ENCODE results near the gene LRRTM2. TPM values are rescaled to one million over a fixed set of nuclear protein-coding genes. Genes with fewer than 3 reads are reported as not detected.
"Not testable (repeated sequence)": the region's sequence is repeated elsewhere in the genome, so short reads cannot be mapped to it uniquely, and the experiment has no call there.

The LRRTM2 gene
- total RNA-seq = not detected

- ChIA-PET CTCF (interaction anchor here (1.5 kb wide), 1 partner anchor 11 kb away, joined by 3 read pairs; no protein-coding TSS in a partner anchor), POLR2A (no interaction called here)
- DNase-seq = no peak
- no peaks in the 10 kb centered on the region for H3K9me3 Mint-ChIP-seq
- H3K4me1 Mint-ChIP-seq = peaks cover 6% of the 10 kb centered on the region
- H3K4me3 Mint-ChIP-seq = no peak within 1 kb of the TSS
- H3K36me3 Mint-ChIP-seq (ENCODE audit: low read depth) = no peaks in the 10 kb centered on the region
- no peak within 1 kb of the TSS for H3K27ac Mint-ChIP-seq
- peaks cover 23% of the 10 kb centered on the region for H3K27me3 Mint-ChIP-seq
These were observed at the start of gene LRRTM2 for GRCh38 chr5:138874771-138875551. Gene LRRTM2 (minus strand): TSS chr5:138875335. CDS start chr5:138874911, 424 bp downstream.

GRCh38 chr5:138922494-138922893 is 47.4 kb upstream of the LRRTM2 start:
- no peak overlapping the region for H3K4me3 Mint-ChIP-seq
- no peak overlapping the region for H3K27ac Mint-ChIP-seq
- H3K36me3 Mint-ChIP-seq (ENCODE audit: low read depth) = no peaks in the 10 kb centered on the region
- H3K9me3 Mint-ChIP-seq = no peaks in the 10 kb centered on the region
- peaks cover 3% of the 10 kb centered on the region for H3K27me3 Mint-ChIP-seq
- ChIA-PET CTCF (interaction anchor here (0.6 kb wide), 1 partner anchor 1468 kb away, joined by 3 read pairs; no protein-coding TSS in a partner anchor), POLR2A (no interaction called here)
- H3K4me1 Mint-ChIP-seq = no peaks in the 10 kb centered on the region
- DNase-seq = no peak

GRCh38 chr5:138921362-138921761 is 46.2 kb upstream of the LRRTM2 start:
- POLR2A ChIA-PET; DNase-seq; H3K9me3 Mint-ChIP-seq; CTCF ChIA-PET; H3K27ac Mint-ChIP-seq; H3K4me1 Mint-ChIP-seq; H3K36me3 Mint-ChIP-seq (ENCODE audit: low read depth); H3K27me3 Mint-ChIP-seq; H3K4me3 Mint-ChIP-seq: not testable (repeated sequence)

GRCh38 chr5:138920181-138920580 is 45.0 kb upstream of the LRRTM2 start:
- Mint-ChIP-seq H3K9me3 (no peaks in the 10 kb centered on the region), H3K4me1 (no peaks in the 10 kb centered on the region), H3K36me3 (ENCODE audit: low read depth) (no peaks in the 10 kb centered on the region), H3K4me3 (no peak overlapping the region), H3K27me3 (peaks cover 3% of the 10 kb centered on the region), H3K27ac (no peak overlapping the region)
- no peak for DNase-seq
- ChIA-PET CTCF (no interaction called here), POLR2A (no interaction called here)

- no peaks in the 10 kb centered on the region for H3K9me3 Mint-ChIP-seq
- H3K27me3 Mint-ChIP-seq = peaks cover 3% of the 10 kb centered on the region
- no peak overlapping the region for H3K4me3 Mint-ChIP-seq
- DNase-seq = no peak
- POLR2A ChIA-PET = no interaction called here
- no peaks in the 10 kb centered on the region for H3K4me1 Mint-ChIP-seq
- no peaks in the 10 kb centered on the region for H3K36me3 Mint-ChIP-seq (ENCODE audit: low read depth)
- no peak overlapping the region for H3K27ac Mint-ChIP-seq
- CTCF ChIA-PET = no interaction called here
These were observed 43.6 kb upstream of the LRRTM2 start for GRCh38 chr5:138918686-138919085.

GRCh38 chr5:138914338-138914737 is 39.2 kb upstream of the LRRTM2 start:
- no peaks in the 10 kb centered on the region for H3K9me3 Mint-ChIP-seq
- peaks cover 4% of the 10 kb centered on the region for H3K4me1 Mint-ChIP-seq
- ChIA-PET CTCF (no interaction called here), POLR2A (no interaction called here)
- DNase-seq = no peak
- H3K27me3 Mint-ChIP-seq = no peaks in the 10 kb centered on the region
- no peaks in the 10 kb centered on the region for H3K36me3 Mint-ChIP-seq (ENCODE audit: low read depth)
- no peak overlapping the region for H3K4me3 Mint-ChIP-seq
- H3K27ac Mint-ChIP-seq = no peak overlapping the region

GRCh38 chr5:138913773-138914172 is 38.6 kb upstream of the LRRTM2 start:
- Mint-ChIP-seq H3K27me3 (no peaks in the 10 kb centered on the region), H3K9me3 (no peaks in the 10 kb centered on the region), H3K36me3 (ENCODE audit: low read depth) (no peaks in the 10 kb centered on the region), H3K27ac (no peak overlapping the region), H3K4me3 (no peak overlapping the region), H3K4me1 (peaks cover 4% of the 10 kb centered on the region)
- POLR2A ChIA-PET = no interaction called here
- DNase-seq = no peak
- CTCF ChIA-PET = interaction anchor here (0.5 kb wide), 1 partner anchor 817 kb away, joined by 3 read pairs; no protein-coding TSS in a partner anchor

- ChIA-PET POLR2A (no interaction called here), CTCF (interaction anchor here (0.6 kb wide), 1 partner anchor 993 kb away, joined by 3 read pairs; no protein-coding TSS in a partner anchor)
- Mint-ChIP-seq H3K27me3 (no peaks in the 10 kb centered on the region), H3K4me1 (peaks cover 4% of the 10 kb centered on the region), H3K36me3 (ENCODE audit: low read depth) (no peaks in the 10 kb centered on the region), H3K27ac (no peak overlapping the region), H3K9me3 (no peaks in the 10 kb centered on the region), H3K4me3 (no peak overlapping the region)
- no peak for DNase-seq
These were observed 37.0 kb upstream of the LRRTM2 start for GRCh38 chr5:138912093-138912492.

- no peaks in the 10 kb centered on the region for H3K9me3 Mint-ChIP-seq
- POLR2A ChIA-PET = no interaction called here
These were observed 36.3 kb upstream of the LRRTM2 start for GRCh38 chr5:138911441-138911840.

GRCh38 chr5:138910546-138911185 is 35.5 kb upstream of the LRRTM2 start:
- H3K4me1 Mint-ChIP-seq = peaks cover 4% of the 10 kb centered on the region
- no peak for DNase-seq
- no peaks in the 10 kb centered on the region for H3K27me3 Mint-ChIP-seq
- no peaks in the 10 kb centered on the region for H3K9me3 Mint-ChIP-seq
- ChIA-PET POLR2A (no interaction called here), CTCF (interaction anchor here (1.0 kb wide), 1 partner anchor 10 kb away, joined by 4 read pairs; no protein-coding TSS in a partner anchor)
- no peak overlapping the region for H3K27ac Mint-ChIP-seq
- H3K36me3 Mint-ChIP-seq (ENCODE audit: low read depth) = no peaks in the 10 kb centered on the region
- no peak overlapping the region for H3K4me3 Mint-ChIP-seq

More at GRCh38 chr5:138911441-138911840, 36.3 kb upstream of the LRRTM2 start:
- CTCF ChIA-PET = no interaction called here
- Mint-ChIP-seq H3K27me3 (no peaks in the 10 kb centered on the region), H3K4me1 (peaks cover 4% of the 10 kb centered on the region), H3K4me3 (no peak overlapping the region), H3K27ac (no peak overlapping the region), H3K36me3 (ENCODE audit: low read depth) (no peaks in the 10 kb centered on the region)
- DNase-seq = no peak

GRCh38 chr5:138909734-138910133 is 34.6 kb upstream of the LRRTM2 start:
- Mint-ChIP-seq H3K9me3 (no peaks in the 10 kb centered on the region), H3K27ac (no peak overlapping the region), H3K36me3 (ENCODE audit: low read depth) (no peaks in the 10 kb centered on the region), H3K27me3 (no peaks in the 10 kb centered on the region), H3K4me1 (peaks cover 4% of the 10 kb centered on the region), H3K4me3 (no peak overlapping the region)
- CTCF ChIA-PET = interaction anchor here (1.0 kb wide), 1 partner anchor 9 kb away, joined by 4 read pairs; no protein-coding TSS in a partner anchor
- no peak for DNase-seq
- POLR2A ChIA-PET = no interaction called here

- no peaks in the 10 kb centered on the region for H3K27me3 Mint-ChIP-seq
- no peak overlapping the region for H3K4me3 Mint-ChIP-seq
- POLR2A ChIA-PET = no interaction called here
- H3K27ac Mint-ChIP-seq = no peak overlapping the region
- CTCF ChIA-PET = interaction anchor here (1.0 kb wide), 1 partner anchor 48 kb away, joined by 3 read pairs; no protein-coding TSS in a partner anchor
- peaks cover 9% of the 10 kb centered on the region for H3K4me1 Mint-ChIP-seq
- H3K36me3 Mint-ChIP-seq (ENCODE audit: low read depth) = peaks cover 6% of the 10 kb centered on the region
- no peak for DNase-seq
- no peaks in the 10 kb centered on the region for H3K9me3 Mint-ChIP-seq
These were observed 30.4 kb upstream of the LRRTM2 start for GRCh38 chr5:138905541-138905940.

GRCh38 chr5:138903130-138903775 is 28.1 kb upstream of the LRRTM2 start:
- Mint-ChIP-seq H3K27me3 (peaks cover 1% of the 10 kb centered on the region), H3K4me1 (peaks cover 16% of the 10 kb centered on the region), H3K9me3 (no peaks in the 10 kb centered on the region), H3K27ac (no peak overlapping the region), H3K36me3 (ENCODE audit: low read depth) (peaks cover 9% of the 10 kb centered on the region), H3K4me3 (no peak overlapping the region)
- no peak for DNase-seq
- CTCF ChIA-PET = no interaction called here
- POLR2A ChIA-PET = no interaction called here
